Measurements from ENCODE around the gene CBX1.

The CBX1 gene

GRCh38 chr17:48101012-48101720, at the start of gene CBX1:
TSS of gene CBX1 (minus strand) at chr17:48101478. CDS start at chr17:48077004, 24,474 bp downstream.
- peak; percentile 82 to 92 (median 90) for DNase-seq (ENCODE audit: low read depth in 2 of 3, low spot score in 1 of 3)

GRCh38 chr17:48150597-48151001, 49.3 kb upstream of the CBX1 start:
- DNase-seq (ENCODE audit: low read depth in 2 of 3, low spot score in 1 of 3): no peak

- no peak for DNase-seq (ENCODE audit: low read depth in 2 of 3, low spot score in 1 of 3)
These were observed 48.6 kb upstream of the CBX1 start for GRCh38 chr17:48149787-48150463.

GRCh38 chr17:48148854-48149786, 47.8 kb upstream of the CBX1 start:
- no peak for DNase-seq (ENCODE audit: low read depth in 2 of 3, low spot score in 1 of 3)

- no peak for DNase-seq (ENCODE audit: low read depth in 2 of 3, low spot score in 1 of 3)
These were observed 46.9 kb upstream of the CBX1 start for GRCh38 chr17:48148029-48148770.

- DNase-seq (ENCODE audit: low read depth in 2 of 3, low spot score in 1 of 3): no peak
These were observed 43.9 kb upstream of the CBX1 start for GRCh38 chr17:48144976-48145798.

GRCh38 chr17:48144231-48144630, 43.0 kb upstream of the CBX1 start:
- no peak for DNase-seq (ENCODE audit: low read depth in 2 of 3, low spot score in 1 of 3)

GRCh38 chr17:48143629-48144028, 42.4 kb upstream of the CBX1 start:
- DNase-seq (ENCODE audit: low read depth in 2 of 3, low spot score in 1 of 3): no peak

- no peak for DNase-seq (ENCODE audit: low read depth in 2 of 3, low spot score in 1 of 3)
These were observed 38.7 kb upstream of the CBX1 start for GRCh38 chr17:48139944-48140343.

- no peak for DNase-seq (ENCODE audit: low read depth in 2 of 3, low spot score in 1 of 3)
These were observed 36.4 kb upstream of the CBX1 start for GRCh38 chr17:48137656-48138055.

- DNase-seq (ENCODE audit: low read depth in 2 of 3, low spot score in 1 of 3): no peak
These were observed 33.7 kb upstream of the CBX1 start for GRCh38 chr17:48134912-48135480.

GRCh38 chr17:48132385-48132784, 31.1 kb upstream of the CBX1 start:
- no peak for DNase-seq (ENCODE audit: low read depth in 2 of 3, low spot score in 1 of 3)

GRCh38 chr17:48131216-48131824, 30.0 kb upstream of the CBX1 start:
- DNase-seq (ENCODE audit: low read depth in 2 of 3, low spot score in 1 of 3): peak in 2 of 3 donors; percentile 21 to 73

- DNase-seq (ENCODE audit: low read depth in 2 of 3, low spot score in 1 of 3): no peak
These were observed 28.7 kb upstream of the CBX1 start for GRCh38 chr17:48129981-48130380.

GRCh38 chr17:48128400-48128799, 27.1 kb upstream of the CBX1 start:
- no peak for DNase-seq (ENCODE audit: low read depth in 2 of 3, low spot score in 1 of 3)

- DNase-seq (ENCODE audit: low read depth in 2 of 3, low spot score in 1 of 3): no peak
These were observed 26.2 kb upstream of the CBX1 start for GRCh38 chr17:48127371-48128051.

- DNase-seq (ENCODE audit: low read depth in 2 of 3, low spot score in 1 of 3): no peak
These were observed 25.2 kb upstream of the CBX1 start for GRCh38 chr17:48126532-48126850.

- no peak for DNase-seq (ENCODE audit: low read depth in 2 of 3, low spot score in 1 of 3)
These were observed 24.7 kb upstream of the CBX1 start for GRCh38 chr17:48125829-48126531.
